GM19035 (cell line): Measurements from ENCODE around the gene ABLIM2.

ENCODE experiments used
- ATAC-seq: cut with Tn5 transposase; IDR thresholded peaks from one replicate; pipeline ENCODE4 v1.9.1; 2021; ENCODE audit not compliant: unreplicated experiment

ABLIM2 gene

GRCh38 chr4:7989654-7990053, 169.0 kb downstream of the ABLIM2 start:
- no peak for ATAC-seq

GRCh38 chr4:7988437-7988836, 170.2 kb downstream of the ABLIM2 start:
- ATAC-seq: no peak

GRCh38 chr4:7987148-7987989, 171.2 kb downstream of the ABLIM2 start:
- no peak for ATAC-seq

- ATAC-seq: no peak
These were observed 172.6 kb downstream of the ABLIM2 start for GRCh38 chr4:7985891-7986441.

GRCh38 chr4:7985072-7985471, 173.5 kb downstream of the ABLIM2 start:
- ATAC-seq: no peak

- ATAC-seq: no peak
These were observed 174.2 kb downstream of the ABLIM2 start for GRCh38 chr4:7984286-7984925.

GRCh38 chr4:7983296-7983695, 175.3 kb downstream of the ABLIM2 start:
- ATAC-seq: no peak

GRCh38 chr4:7981738-7982394, 176.7 kb downstream of the ABLIM2 start:
- ATAC-seq: no peak

GRCh38 chr4:7980036-7980435, 178.6 kb downstream of the ABLIM2 start:
- no peak for ATAC-seq

GRCh38 chr4:7979652-7979968, 179.0 kb downstream of the ABLIM2 start:
- ATAC-seq: no peak

- ATAC-seq: no peak
These were observed 179.5 kb downstream of the ABLIM2 start for GRCh38 chr4:7978907-7979651.

GRCh38 chr4:7978489-7978888, 180.1 kb downstream of the ABLIM2 start:
- ATAC-seq: no peak

- no peak for ATAC-seq
These were observed 182.0 kb downstream of the ABLIM2 start for GRCh38 chr4:7976634-7977033.

- no peak for ATAC-seq
These were observed 182.6 kb downstream of the ABLIM2 start for GRCh38 chr4:7976025-7976424.

GRCh38 chr4:7974425-7974824, 184.2 kb downstream of the ABLIM2 start:
- no peak for ATAC-seq

- no peak for ATAC-seq
These were observed 185.1 kb downstream of the ABLIM2 start for GRCh38 chr4:7973545-7973981.

GRCh38 chr4:7971881-7972500, 186.6 kb downstream of the ABLIM2 start:
- no peak for ATAC-seq

GRCh38 chr4:7971159-7971631, 187.4 kb downstream of the ABLIM2 start:
- no peak for ATAC-seq

GRCh38 chr4:7970361-7970946, 188.2 kb downstream of the ABLIM2 start:
- ATAC-seq: no peak

GRCh38 chr4:7968262-7968896, 190.2 kb downstream of the ABLIM2 start:
- ATAC-seq: no peak
